GM12878 (cell line): Measurements from ENCODE around the gene PRDM1.

Source experiments
- MYB ChIP-seq: fragments of 150-350 bp; IDR thresholded peaks from 2 replicates; pipeline ENCODE4 v1.6.1; 2014; ENCODE audit warnings: mild to moderate bottlenecking, low read depth, low read length, borderline replicate concordance
- TF ChIP-seq, protein P1 (sequence below): fragments of 450-650 bp; IDR thresholded peaks from 2 replicates; pipeline ENCODE4 v1.6.1; 2018; ENCODE audit warnings: mild to moderate bottlenecking, low read depth, moderate library complexity; ENCODE audit not compliant: partially characterized antibody

- TF ChIP-seq, protein P1, sequence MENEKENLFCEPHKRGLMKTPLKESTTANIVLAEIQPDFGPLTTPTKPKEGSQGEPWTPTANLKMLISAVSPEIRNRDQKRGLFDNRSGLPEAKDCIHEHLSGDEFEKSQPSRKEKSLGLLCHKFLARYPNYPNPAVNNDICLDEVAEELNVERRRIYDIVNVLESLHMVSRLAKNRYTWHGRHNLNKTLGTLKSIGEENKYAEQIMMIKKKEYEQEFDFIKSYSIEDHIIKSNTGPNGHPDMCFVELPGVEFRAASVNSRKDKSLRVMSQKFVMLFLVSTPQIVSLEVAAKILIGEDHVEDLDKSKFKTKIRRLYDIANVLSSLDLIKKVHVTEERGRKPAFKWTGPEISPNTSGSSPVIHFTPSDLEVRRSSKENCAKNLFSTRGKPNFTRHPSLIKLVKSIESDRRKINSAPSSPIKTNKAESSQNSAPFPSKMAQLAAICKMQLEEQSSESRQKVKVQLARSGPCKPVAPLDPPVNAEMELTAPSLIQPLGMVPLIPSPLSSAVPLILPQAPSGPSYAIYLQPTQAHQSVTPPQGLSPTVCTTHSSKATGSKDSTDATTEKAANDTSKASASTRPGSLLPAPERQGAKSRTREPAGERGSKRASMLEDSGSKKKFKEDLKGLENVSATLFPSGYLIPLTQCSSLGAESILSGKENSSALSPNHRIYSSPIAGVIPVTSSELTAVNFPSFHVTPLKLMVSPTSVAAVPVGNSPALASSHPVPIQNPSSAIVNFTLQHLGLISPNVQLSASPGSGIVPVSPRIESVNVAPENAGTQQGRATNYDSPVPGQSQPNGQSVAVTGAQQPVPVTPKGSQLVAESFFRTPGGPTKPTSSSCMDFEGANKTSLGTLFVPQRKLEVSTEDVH: no peak
- no peak for TF ChIP-seq MYB
Observed at GRCh38 chr6:106141441-106142237, 55.5 kb downstream of the PRDM1 start.
